Thyroid gland (tissue), 4 donors: ENCODE results near the gene CAPZA1. TPM values are rescaled to one million over a fixed set of nuclear protein-coding genes. Genes with fewer than 3 reads are reported as not detected.

Experiments
- DNase-seq, 2 donors: peaks; one replicate each; pipeline ENCODE4 v3.0.0-alpha.2; 2019
- H3K27ac ChIP-seq, 3 donors: fragments of 200-600 bp; sonication (generic); 1 replicate in 2 of 3; 2 replicates in 1 of 3; pipeline ENCODE4 v1.5.1; 2016 to 2019; ENCODE audit warnings: mild to moderate bottlenecking in 1 of 3, moderate library complexity in 1 of 3
- H3K27me3 ChIP-seq: fragments of 200-600 bp; sonication (generic); one replicate; pipeline ENCODE4 v1.5.1; 2019
- H3K36me3 ChIP-seq, 2 donors: fragments of 200-600 bp; sonication (generic); one replicate each; pipeline ENCODE4 v1.5.1; 2016 to 2019
- H3K4me1 ChIP-seq, 2 donors: fragments of 200-600 bp; sonication (generic); one replicate each; pipeline ENCODE4 v1.5.1; 2017 to 2019
- H3K4me3 ChIP-seq, 3 donors: fragments of 200-600 bp; sonication (generic); replicated peaks in 1 of 3; 1 replicate in 2 of 3; 2 replicates in 1 of 3; pipeline ENCODE4 v1.5.1; 2016; ENCODE audit warnings: mild to moderate bottlenecking in 1 of 3
- H3K9me3 ChIP-seq: fragments of 200-600 bp; sonication (generic); one replicate; pipeline ENCODE4 v1.5.1; 2017
- POLR2A ChIP-seq, 2 donors: fragments of 450-650 bp; IDR thresholded peaks; one replicate each; pipeline ENCODE4 v1.6.1; 2017; ENCODE audit warnings: antibody characterized with exemption in 2 of 2, mild to moderate bottlenecking in 2 of 2, moderate library complexity in 1 of 2
- WGBS, 2 donors: methylation state at CpG; one replicate each; pipeline ENCODE4 v1.1.5; 2017; 5-methylcytosine and 5-hydroxymethylcytosine counted together
- intact Hi-C: fragments of 100-400 bp; cut with DNase I; formaldehyde crosslinking; loops from one replicate; pipeline ENCODE4 v1.15.1; 2023
- total RNA-seq, 4 donors: library from RNA; depleted of rRNA; stranded (reverse); fragments of >200 nt; gene quantifications; one replicate each; pipeline ENCODE4 v1.2.3, GENCODE V29; 2016
- TF ChIP-seq, protein P1 (sequence below), 6 experiments: fragments of 200-600 bp in 3 of 6; fragments of 450-650 bp in 3 of 6; sonication (generic) in 3 of 6; IDR thresholded peaks; one replicate each; pipeline ENCODE4 v1.5.1; 2016 to 2019; ENCODE audit warnings: antibody characterized with exemption in 6 of 6, mild to moderate bottlenecking in 2 of 6, inconsistent platforms in 1 of 6, moderate library complexity in 1 of 6

Gene CAPZA1
- total RNA-seq, 4 donors from 2014 or later = 106 to 162 (median 130) TPM

DNA sequence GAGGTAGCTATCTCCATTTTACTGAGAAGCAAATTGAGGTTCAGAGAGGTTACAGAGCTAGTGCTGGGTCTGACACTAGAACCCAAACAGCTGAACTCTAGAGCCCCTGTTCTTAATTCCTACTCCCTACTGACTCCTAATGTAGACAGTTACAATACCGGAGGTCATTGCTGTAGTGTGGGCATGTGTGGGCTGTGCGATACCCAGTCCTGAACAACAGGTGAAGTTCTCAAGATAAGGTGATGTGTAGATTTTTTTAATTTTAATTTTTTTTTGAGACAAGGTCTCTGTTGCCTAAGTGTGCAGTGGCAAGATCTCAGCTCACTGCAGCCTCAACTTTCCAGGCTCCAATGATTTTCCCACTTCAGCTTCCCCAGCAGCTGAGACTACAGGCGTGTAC is 88.9 kb downstream of the CAPZA1 start:
- DNase-seq = no peak
- WGBS, 2 donors = 94 to 97% methylated on average over 3 of the region's 3 CpGs
- H3K27ac ChIP-seq = no peak overlapping the region
- no peak overlapping the region for H3K4me3 ChIP-seq
- intact Hi-C loops = loop anchor here (5.0 to 10.0 kb wide), 3 partner anchors 204 to 316 kb away; partner anchors contain the start of gene WNT2B
- no peaks in the 10 kb centered on the region for H3K9me3 ChIP-seq
- H3K27me3 ChIP-seq = no peaks in the 10 kb centered on the region
- peaks cover 16 to 31% of the 10 kb centered on the region in 2 donors for H3K4me1 ChIP-seq
- TF ChIP-seq, protein P1, sequence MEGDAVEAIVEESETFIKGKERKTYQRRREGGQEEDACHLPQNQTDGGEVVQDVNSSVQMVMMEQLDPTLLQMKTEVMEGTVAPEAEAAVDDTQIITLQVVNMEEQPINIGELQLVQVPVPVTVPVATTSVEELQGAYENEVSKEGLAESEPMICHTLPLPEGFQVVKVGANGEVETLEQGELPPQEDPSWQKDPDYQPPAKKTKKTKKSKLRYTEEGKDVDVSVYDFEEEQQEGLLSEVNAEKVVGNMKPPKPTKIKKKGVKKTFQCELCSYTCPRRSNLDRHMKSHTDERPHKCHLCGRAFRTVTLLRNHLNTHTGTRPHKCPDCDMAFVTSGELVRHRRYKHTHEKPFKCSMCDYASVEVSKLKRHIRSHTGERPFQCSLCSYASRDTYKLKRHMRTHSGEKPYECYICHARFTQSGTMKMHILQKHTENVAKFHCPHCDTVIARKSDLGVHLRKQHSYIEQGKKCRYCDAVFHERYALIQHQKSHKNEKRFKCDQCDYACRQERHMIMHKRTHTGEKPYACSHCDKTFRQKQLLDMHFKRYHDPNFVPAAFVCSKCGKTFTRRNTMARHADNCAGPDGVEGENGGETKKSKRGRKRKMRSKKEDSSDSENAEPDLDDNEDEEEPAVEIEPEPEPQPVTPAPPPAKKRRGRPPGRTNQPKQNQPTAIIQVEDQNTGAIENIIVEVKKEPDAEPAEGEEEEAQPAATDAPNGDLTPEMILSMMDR (IDR thresholded peaks at IDR 0.05) = no peak
- TF ChIP-seq POLR2A (IDR thresholded peaks at IDR 0.05) = no peak
- no peaks in the 10 kb centered on the region for H3K36me3 ChIP-seq

DNA sequence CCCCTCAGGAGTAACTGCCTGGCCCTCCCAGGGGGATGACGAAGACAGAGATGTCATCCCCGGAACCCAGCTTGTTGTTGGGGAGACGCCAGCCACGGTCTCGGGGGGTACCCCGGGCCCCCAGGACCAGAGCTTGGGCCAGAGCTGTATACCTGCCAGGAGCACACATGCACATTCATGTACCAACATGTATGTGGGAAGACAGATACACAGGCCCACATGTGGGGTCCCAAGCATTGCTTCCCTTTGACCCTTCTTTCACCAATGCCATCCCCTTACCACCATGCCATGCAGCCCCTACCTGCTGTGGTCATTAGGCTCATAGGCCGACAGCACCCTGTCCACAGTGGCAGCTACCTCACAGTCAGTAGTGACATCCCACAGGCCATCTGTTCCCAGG is 90.5 kb downstream of the CAPZA1 start:
- H3K4me1 ChIP-seq = peaks cover 25 to 29% of the 10 kb centered on the region in 2 donors
- H3K4me3 ChIP-seq = no peak overlapping the region
- H3K27ac ChIP-seq = no peak overlapping the region
- 75 to 88% methylated on average over 7 of the region's 7 CpGs for WGBS, 2 donors
- H3K36me3 ChIP-seq = no peaks in the 10 kb centered on the region
- H3K9me3 ChIP-seq = no peaks in the 10 kb centered on the region
- no peak for TF ChIP-seq POLR2A (IDR thresholded peaks at IDR 0.05)
- TF ChIP-seq, protein P1 (IDR thresholded peaks at IDR 0.05) = no peak
- intact Hi-C loops = loop anchor here (5.0 kb wide), 1 partner anchor 93 kb away; the partner anchor contains the start of genes CAPZA1 and ST7L
- H3K27me3 ChIP-seq = no peaks in the 10 kb centered on the region
- no peak for DNase-seq

DNA sequence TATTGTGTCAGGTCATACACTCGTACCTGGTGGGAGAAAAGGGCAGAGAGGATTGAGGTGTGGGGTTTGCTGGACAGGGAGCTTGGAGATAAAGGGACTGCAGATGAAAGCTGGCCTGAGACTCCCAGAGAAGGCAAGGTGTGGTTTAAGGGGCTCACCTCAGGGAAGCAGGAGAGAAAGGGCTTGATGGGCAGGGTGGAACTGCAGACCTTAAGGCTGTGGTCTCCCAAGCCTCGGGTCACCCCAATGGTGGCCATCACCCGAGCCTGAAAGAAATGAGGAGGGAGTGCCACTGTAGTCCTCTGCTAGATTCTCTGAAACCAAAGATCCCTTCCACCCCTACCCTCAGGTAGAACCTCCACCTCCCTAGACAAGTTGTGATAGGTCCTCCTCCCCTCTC is 91.0 kb downstream of the CAPZA1 start:
- DNase-seq = no peak
- no peaks in the 10 kb centered on the region for H3K27me3 ChIP-seq
- WGBS, 2 donors = 81 to 91% methylated on average over 3 of the region's 3 CpGs
- H3K27ac ChIP-seq = no peak overlapping the region
- intact Hi-C loops = loop anchor here (5.0 kb wide), 1 partner anchor 93 kb away; the partner anchor contains the start of genes CAPZA1 and ST7L
- peaks cover 20 to 25% of the 10 kb centered on the region in 2 donors for H3K4me1 ChIP-seq
- no peaks in the 10 kb centered on the region for H3K9me3 ChIP-seq
- H3K4me3 ChIP-seq = no peak overlapping the region
- TF ChIP-seq POLR2A (IDR thresholded peaks at IDR 0.05) = no peak
- no peaks in the 10 kb centered on the region for H3K36me3 ChIP-seq

DNA sequence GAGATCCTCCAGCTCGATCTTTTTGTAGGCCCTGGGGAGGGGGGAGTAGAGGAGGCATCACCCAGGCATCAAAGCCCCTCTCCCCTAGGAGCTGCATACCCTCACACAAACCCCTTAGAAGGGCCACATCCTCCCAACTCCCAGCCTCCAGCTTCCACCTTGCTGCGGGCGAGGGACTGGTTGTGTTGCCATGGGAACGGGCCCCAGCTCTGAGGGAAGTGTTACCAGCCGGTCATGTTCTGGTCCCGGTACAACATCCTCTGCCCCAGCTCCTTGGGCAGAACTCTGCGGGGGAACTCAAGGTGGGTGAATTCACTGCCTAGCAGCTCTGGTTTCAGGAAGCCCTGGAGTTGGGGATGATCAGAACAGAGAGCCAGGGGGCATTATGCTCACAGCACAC is 91.4 kb downstream of the CAPZA1 start:
- 72 to 82% methylated on average over 7 of the region's 7 CpGs for WGBS, 2 donors
- intact Hi-C loops = loop anchor here (5.0 kb wide), 1 partner anchor 94 kb away; the partner anchor contains the start of genes CAPZA1 and ST7L

DNA sequence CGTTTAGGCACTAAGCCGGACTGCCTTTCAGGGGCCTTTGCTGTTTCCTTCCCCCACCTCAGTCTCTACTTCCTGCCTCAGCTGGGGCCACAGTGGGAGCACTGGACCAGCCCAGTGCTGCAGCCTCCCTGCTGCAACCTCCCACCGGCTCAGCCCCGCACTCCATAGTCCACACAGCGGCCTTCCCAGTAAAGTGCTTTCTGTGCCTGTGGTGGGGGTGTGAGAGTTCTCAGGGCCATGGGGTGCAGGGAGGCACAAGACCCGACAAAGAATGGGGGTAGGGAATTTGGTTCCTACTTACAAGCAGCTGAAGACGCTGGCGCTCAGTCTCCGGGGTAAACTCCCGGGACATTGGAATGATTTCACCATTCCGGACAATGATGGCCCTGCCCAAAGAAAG is 92.0 kb downstream of the CAPZA1 start:
- Histone ChIP-seq H3K36me3 (no peaks in the 10 kb centered on the region), H3K27ac (no peak overlapping the region), H3K9me3 (no peaks in the 10 kb centered on the region), H3K27me3 (no peaks in the 10 kb centered on the region), H3K4me3 (no peak overlapping the region), H3K4me1 (peaks cover 20 to 21% of the 10 kb centered on the region in 2 donors)
- no peak for DNase-seq
- intact Hi-C loops = loop anchor here (5.0 kb wide), 1 partner anchor 94 kb away; the partner anchor contains the start of genes CAPZA1 and ST7L
- TF ChIP-seq, protein P1 (IDR thresholded peaks at IDR 0.05) = no peak
- no peak for TF ChIP-seq POLR2A (IDR thresholded peaks at IDR 0.05)
- WGBS, 2 donors = 81 to 85% methylated on average over 11 of the region's 11 CpGs

More for the DNA sequence above, 91.4 kb downstream of the CAPZA1 start:
- TF ChIP-seq POLR2A (IDR thresholded peaks at IDR 0.05) = no peak
- TF ChIP-seq, protein P1 (IDR thresholded peaks at IDR 0.05) = no peak
- H3K27ac ChIP-seq = no peak overlapping the region
- peaks cover 20 to 21% of the 10 kb centered on the region in 2 donors for H3K4me1 ChIP-seq
- no peak overlapping the region for H3K4me3 ChIP-seq
- no peaks in the 10 kb centered on the region for H3K36me3 ChIP-seq
- no peaks in the 10 kb centered on the region for H3K27me3 ChIP-seq
- no peaks in the 10 kb centered on the region for H3K9me3 ChIP-seq
- no peak for DNase-seq
